ENCODE results near the gene CCT8.

- TF ChIP-seq U2AF2 (optimal IDR thresholded peaks at IDR 0.05; ENCODE audit: low read depth, low read length): no peak
- no peak for TF ChIP-seq ZNF134 (CRISPR knock-in tag; conservative IDR thresholded peaks at IDR 0.05)
- TF ChIP-seq EZH2 (IDR thresholded peaks at IDR 0.05; ENCODE audit: borderline replicate concordance, low read depth, low read length): no peak
- no peak for TF ChIP-seq ZSCAN29 (IDR thresholded peaks at IDR 0.05)
- TF ChIP-seq RAD51 (IDR thresholded peaks at IDR 0.05; ENCODE audit: borderline replicate concordance, low read depth): no peak
- no peak for TF ChIP-seq CTCF (IDR thresholded peaks at IDR 0.05 in 2 of 3, conservative IDR thresholded peaks at IDR 0.05 in 1 of 3; ENCODE audit: insufficient read depth in 2 of 3, low read depth in 1 of 3, low read length in 3 of 3)
- no peak for TF ChIP-seq SIX5 (IDR thresholded peaks at IDR 0.05; ENCODE audit: borderline replicate concordance in 1 of 2, insufficient read depth in 1 of 2, low read depth in 1 of 2, low read length in 2 of 2)
- TF ChIP-seq AFF4 (CRISPR knock-in tag; IDR thresholded peaks at IDR 0.05): no peak
- no peak for TF ChIP-seq ZZZ3 (IDR thresholded peaks at IDR 0.05)
- no peak for TF ChIP-seq JUND (IDR thresholded peaks at IDR 0.05; ENCODE audit: borderline replicate concordance, low read depth, low read length)
- no peak for TF ChIP-seq JUND (tag; IDR thresholded peaks at IDR 0.05; ENCODE audit: borderline replicate concordance, low read depth, low read length)
- TF ChIP-seq CHD4 (IDR thresholded peaks at IDR 0.05; ENCODE audit: insufficient read depth, insufficient replicate concordance, low read depth, low read length, poor library complexity, severe bottlenecking): no peak
- no peak for TF ChIP-seq RBBP5 (IDR thresholded peaks at IDR 0.05; ENCODE audit: borderline replicate concordance, insufficient read depth, low read length, poor library complexity, severe bottlenecking)
- no peak for TF ChIP-seq PBX2 (CRISPR knock-in tag; IDR thresholded peaks at IDR 0.05; ENCODE audit: low read depth)
- no peak for TF ChIP-seq PBX2 (tag; conservative IDR thresholded peaks at IDR 0.05; ENCODE audit: low read depth)
Observed at GRCh38 chr21:29075706-29076466, 2.4 kb upstream of the CCT8 start.

Measured in K562 (cell line).